Measurements from ENCODE around the gene EMC9. TPM values are rescaled to one million over a fixed set of nuclear protein-coding genes. Genes with fewer than 3 reads are reported as not detected.

Gene EMC9
- total RNA-seq, 1 experiment from 2014 or later, result 42.0 TPM

GRCh38 chr14:24093207-24093900, 48.0 kb downstream of the EMC9 start:
- peak overlapping the region; percentile 43 for H3K27ac ChIP-seq (ENCODE audit: low read depth, low read length)
- BruUV-seq (replicated peaks), result TSS peak; percentile 91
- intact Hi-C loops (cut with micrococcal nuclease), result loop anchor here (10.0 kb wide), 1 partner anchor 109 kb away; the partner anchor contains the start of gene DHRS4L2
- H2AFZ ChIP-seq (ENCODE audit: low read depth, low read length, poor library complexity, severe bottlenecking), result peak overlapping the region; percentile 32
- H3K9me2 ChIP-seq (ENCODE audit: insufficient read depth), result no peaks in the 10 kb centered on the region
- POLR2A ChIA-PET, result interaction anchor here (0.6 to 4.5 kb wide), 27 partner anchors 8 to 998 kb away, joined by 3 to 49 read pairs (median 5); partner anchors contain the start of genes ACIN1, C14orf119, CARMIL3 and CHMP4A
- ATAC-seq (no peak), DNase-seq (ENCODE audit: low read depth, low spot score) (no peak)
- RAD21 ChIA-PET (ENCODE audit: low non-redundant PET in 1 of 2, low total read pairs in 2 of 2, uncharacterized antibody in 2 of 2, unreplicated experiment in 2 of 2), result interaction anchor here (0.8 to 4.6 kb wide), 5 partner anchors 15 to 36 kb away, joined by 3 to 35 read pairs (median 6); no protein-coding TSS in a partner anchor
- no peak for TF ChIP-seq RAD21 (IDR thresholded peaks at IDR 0.05; ENCODE audit: low read depth)
- no peak for TF ChIP-seq JUND (IDR thresholded peaks at IDR 0.05)
- no peak for TF ChIP-seq ZBTB33 (IDR thresholded peaks at IDR 0.05; ENCODE audit: extremely low read depth, insufficient replicate concordance, low read length)
- no peak for TF ChIP-seq ELF1 (IDR thresholded peaks at IDR 0.05; ENCODE audit: borderline replicate concordance, low read depth)
- no peak for TF ChIP-seq CBX3 (IDR thresholded peaks at IDR 0.05; ENCODE audit: low read depth)
- no peak for TF ChIP-seq YY1 (IDR thresholded peaks at IDR 0.05; ENCODE audit: extremely low read depth, insufficient replicate concordance, low read depth, low read length)
- TF ChIP-seq FOSL1 (IDR thresholded peaks at IDR 0.05; ENCODE audit: low read depth), result no peak
- TF ChIP-seq SRF (IDR thresholded peaks at IDR 0.05; ENCODE audit: low read depth), result no peak
- TF ChIP-seq ZFX (IDR thresholded peaks at IDR 0.05), result no peak
- no peak for TF ChIP-seq ATF3 (IDR thresholded peaks at IDR 0.05)
- TF ChIP-seq POLR2A (IDR thresholded peaks at IDR 0.05; ENCODE audit: borderline replicate concordance, extremely low read depth, insufficient read depth, insufficient read length), result no peak
- TF ChIP-seq REST (IDR thresholded peaks at IDR 0.05; ENCODE audit: low read depth), result no peak
- TF ChIP-seq SIN3A (IDR thresholded peaks at IDR 0.05; ENCODE audit: low read depth), result no peak
- TF ChIP-seq MAX (IDR thresholded peaks at IDR 0.05), result no peak
- TF ChIP-seq EZH2phosphoT487 (IDR thresholded peaks at IDR 0.05; ENCODE audit: borderline replicate concordance), result no peak
- no peak for TF ChIP-seq TCF7L2 (IDR thresholded peaks at IDR 0.05; ENCODE audit: borderline replicate concordance, extremely low read depth, insufficient read depth, insufficient read length)
- no peak for TF ChIP-seq CEBPB (IDR thresholded peaks at IDR 0.05; ENCODE audit: low read depth)
- no peak for TF ChIP-seq SP1 (IDR thresholded peaks at IDR 0.05; ENCODE audit: low read depth)
- H3K9me3 ChIP-seq (ENCODE audit: control insufficient read depth in 1 of 2, insufficient read depth in 1 of 2, low read depth in 1 of 2, low read length in 2 of 2), result no peaks in the 10 kb centered on the region
- H3K4me3 ChIP-seq (replicated peaks in 1 of 2; ENCODE audit: low read depth in 1 of 2, low read length in 2 of 2), result peak overlapping the region; percentile 94 to 96
- peaks cover 15 to 22% of the 10 kb centered on the region in 2 experiments for H3K4me1 ChIP-seq (ENCODE audit: control insufficient read depth in 1 of 2, insufficient read depth in 2 of 2, low read length in 2 of 2)
- no peaks in the 10 kb centered on the region for H4K20me1 ChIP-seq (ENCODE audit: insufficient read depth)
- CTCF ChIA-PET, result interaction anchor here (1.0 to 6.3 kb wide), 8 partner anchors 9 to 504 kb away, joined by 3 to 149 read pairs (median 8); partner anchors contain the start of genes IRF9, RNF31 and TINF2
- H3K36me3 ChIP-seq (ENCODE audit: control insufficient read depth in 1 of 2, insufficient read depth in 2 of 2, low read length in 2 of 2), result no peaks in the 10 kb centered on the region
- peak overlapping the region; percentile 87 for H3K4me2 ChIP-seq (ENCODE audit: low read length)
- H3K9ac ChIP-seq (ENCODE audit: low read length), result peak overlapping the region; percentile 84
- no peaks in the 10 kb centered on the region for H3K27me3 ChIP-seq (ENCODE audit: insufficient read depth, low read length)
- peaks cover 7% of the 10 kb centered on the region; the same call in 1 of the 2 replicates for H3K79me2 ChIP-seq (ENCODE audit: insufficient read depth, low read length)
